ENCODE results near the gene FANCM. TPM values are rescaled to one million over a fixed set of nuclear protein-coding genes. Genes with fewer than 3 reads are reported as not detected.

FANCM gene
- polyA plus RNA-seq, 2 donors, result 1.7 to 5.5 TPM

GRCh38 chr14:45181329-45181728 is 45.6 kb downstream of the FANCM start:
- Histone ChIP-seq H3K9me3 (ENCODE audit: control insufficient read depth in 2 of 2, insufficient read depth in 1 of 2, low read depth in 1 of 2, low read length in 1 of 2) (no peaks in the 10 kb centered on the region), H3K36me3 (ENCODE audit: control insufficient read depth in 2 of 2, insufficient read depth in 2 of 2, low read length in 1 of 2) (no peaks in the 10 kb centered on the region), H3K27ac (ENCODE audit: low read depth in 2 of 2, low read length in 1 of 2) (no peak overlapping the region), H3K4me1 (ENCODE audit: control insufficient read depth in 2 of 2, insufficient read depth in 2 of 2, low read length in 1 of 2) (no peaks in the 10 kb centered on the region), H3K27me3 (ENCODE audit: control insufficient read depth in 1 of 2, insufficient read depth in 2 of 2, low read length in 2 of 2) (no peaks in the 10 kb centered on the region), H3K4me3 (ENCODE audit: low read depth in 1 of 2, low read length in 2 of 2) (no peak overlapping the region)
- WGBS, 2 donors, result 90 to 95% methylated on average over 5 of the region's 5 CpGs

GRCh38 chr14:45181806-45182205 is 46.1 kb downstream of the FANCM start:
- Histone ChIP-seq H3K27me3 (ENCODE audit: control insufficient read depth in 1 of 2, insufficient read depth in 2 of 2, low read length in 2 of 2) (no peaks in the 10 kb centered on the region), H3K36me3 (ENCODE audit: control insufficient read depth in 2 of 2, insufficient read depth in 2 of 2, low read length in 1 of 2) (no peaks in the 10 kb centered on the region), H3K4me3 (ENCODE audit: low read depth in 1 of 2, low read length in 2 of 2) (no peak overlapping the region), H3K9me3 (ENCODE audit: control insufficient read depth in 2 of 2, insufficient read depth in 1 of 2, low read depth in 1 of 2, low read length in 1 of 2) (no peaks in the 10 kb centered on the region), H3K4me1 (ENCODE audit: control insufficient read depth in 2 of 2, insufficient read depth in 2 of 2, low read length in 1 of 2) (no peaks in the 10 kb centered on the region), H3K27ac (ENCODE audit: low read depth in 2 of 2, low read length in 1 of 2) (no peak overlapping the region)
- 66 to 91% methylated on average over 3 of the region's 3 CpGs for whole genome bisulfite sequencing, 2 donors

GRCh38 chr14:45185100-45185814 is 49.5 kb downstream of the FANCM start:
- H3K36me3 ChIP-seq (ENCODE audit: control insufficient read depth in 2 of 2, insufficient read depth in 2 of 2, low read length in 1 of 2), result no peaks in the 10 kb centered on the region
- no peak overlapping the region for H3K4me3 ChIP-seq (ENCODE audit: low read depth in 1 of 2, low read length in 2 of 2)
- H3K27ac ChIP-seq (ENCODE audit: low read depth in 2 of 2, low read length in 1 of 2), result no peak overlapping the region
- no peaks in the 10 kb centered on the region for H3K9me3 ChIP-seq (ENCODE audit: control insufficient read depth in 2 of 2, insufficient read depth in 1 of 2, low read depth in 1 of 2, low read length in 1 of 2)
- H3K4me1 ChIP-seq (ENCODE audit: control insufficient read depth in 2 of 2, insufficient read depth in 2 of 2, low read length in 1 of 2), result no peaks in the 10 kb centered on the region
- WGBS, 2 donors, result 94 to 97% methylated on average over 2 of the region's 2 CpGs
- no peaks in the 10 kb centered on the region for H3K27me3 ChIP-seq (ENCODE audit: control insufficient read depth in 1 of 2, insufficient read depth in 2 of 2, low read length in 2 of 2)

GRCh38 chr14:45194964-45195363 is 59.2 kb downstream of the FANCM start:
- H3K27me3 ChIP-seq (ENCODE audit: control insufficient read depth in 1 of 2, insufficient read depth in 2 of 2, low read length in 2 of 2), result no peaks in the 10 kb centered on the region
- H3K36me3 ChIP-seq (ENCODE audit: control insufficient read depth in 2 of 2, insufficient read depth in 2 of 2, low read length in 1 of 2), result peaks cover 0 to 2% of the 10 kb centered on the region in 2 donors
- H3K9me3 ChIP-seq (ENCODE audit: control insufficient read depth in 2 of 2, insufficient read depth in 1 of 2, low read depth in 1 of 2, low read length in 1 of 2), result no peaks in the 10 kb centered on the region
- no peaks in the 10 kb centered on the region for H3K4me1 ChIP-seq (ENCODE audit: control insufficient read depth in 2 of 2, insufficient read depth in 2 of 2, low read length in 1 of 2)
- WGBS, 2 donors, result 93% methylated on average over 4 of the region's 4 CpGs
- H3K4me3 ChIP-seq (ENCODE audit: low read depth in 1 of 2, low read length in 2 of 2), result no peak overlapping the region
- H3K27ac ChIP-seq (ENCODE audit: low read depth in 2 of 2, low read length in 1 of 2), result no peak overlapping the region

GRCh38 chr14:45198551-45198950 is 62.8 kb downstream of the FANCM start:
- Histone ChIP-seq H3K27ac (ENCODE audit: low read depth in 2 of 2, low read length in 1 of 2) (no peak overlapping the region), H3K9me3 (ENCODE audit: control insufficient read depth in 2 of 2, insufficient read depth in 1 of 2, low read depth in 1 of 2, low read length in 1 of 2) (no peaks in the 10 kb centered on the region), H3K36me3 (ENCODE audit: control insufficient read depth in 2 of 2, insufficient read depth in 2 of 2, low read length in 1 of 2) (peaks cover 0 to 2% of the 10 kb centered on the region in 2 donors), H3K27me3 (ENCODE audit: control insufficient read depth in 1 of 2, insufficient read depth in 2 of 2, low read length in 2 of 2) (no peaks in the 10 kb centered on the region), H3K4me1 (ENCODE audit: control insufficient read depth in 2 of 2, insufficient read depth in 2 of 2, low read length in 1 of 2) (no peaks in the 10 kb centered on the region), H3K4me3 (ENCODE audit: low read depth in 1 of 2, low read length in 2 of 2) (no peak overlapping the region)
- 43 to 68% methylated on average over 3 of the region's 3 CpGs for WGBS, 2 donors

GRCh38 chr14:45199230-45199629 is 63.5 kb downstream of the FANCM start:
- H3K4me1 ChIP-seq (ENCODE audit: control insufficient read depth in 2 of 2, insufficient read depth in 2 of 2, low read length in 1 of 2), result no peaks in the 10 kb centered on the region
- H3K27ac ChIP-seq (ENCODE audit: low read depth in 2 of 2, low read length in 1 of 2), result no peak overlapping the region
- no peaks in the 10 kb centered on the region for H3K27me3 ChIP-seq (ENCODE audit: control insufficient read depth in 1 of 2, insufficient read depth in 2 of 2, low read length in 2 of 2)
- H3K9me3 ChIP-seq (ENCODE audit: control insufficient read depth in 2 of 2, insufficient read depth in 1 of 2, low read depth in 1 of 2, low read length in 1 of 2), result no peaks in the 10 kb centered on the region
- 86 to 93% methylated on average over 1 of the region's 1 CpG for WGBS, 2 donors
- no peak overlapping the region for H3K4me3 ChIP-seq (ENCODE audit: low read depth in 1 of 2, low read length in 2 of 2)
- H3K36me3 ChIP-seq (ENCODE audit: control insufficient read depth in 2 of 2, insufficient read depth in 2 of 2, low read length in 1 of 2), result peaks cover 0 to 2% of the 10 kb centered on the region in 2 donors

GRCh38 chr14:45201905-45202304 is 66.2 kb downstream of the FANCM start:
- no peaks in the 10 kb centered on the region for H3K9me3 ChIP-seq (ENCODE audit: control insufficient read depth in 2 of 2, insufficient read depth in 1 of 2, low read depth in 1 of 2, low read length in 1 of 2)
- no peak overlapping the region for H3K27ac ChIP-seq (ENCODE audit: low read depth in 2 of 2, low read length in 1 of 2)
- no peaks in the 10 kb centered on the region for H3K4me1 ChIP-seq (ENCODE audit: control insufficient read depth in 2 of 2, insufficient read depth in 2 of 2, low read length in 1 of 2)
- peaks cover 0 to 5% of the 10 kb centered on the region in 2 donors for H3K36me3 ChIP-seq (ENCODE audit: control insufficient read depth in 2 of 2, insufficient read depth in 2 of 2, low read length in 1 of 2)
- H3K4me3 ChIP-seq (ENCODE audit: low read depth in 1 of 2, low read length in 2 of 2), result no peak overlapping the region
- H3K27me3 ChIP-seq (ENCODE audit: control insufficient read depth in 1 of 2, insufficient read depth in 2 of 2, low read length in 2 of 2), result no peaks in the 10 kb centered on the region
- 68 to 73% methylated on average over 1 of the region's 1 CpG for WGBS, 2 donors

- Histone ChIP-seq H3K4me3 (ENCODE audit: low read depth in 1 of 2, low read length in 2 of 2) (no peak overlapping the region), H3K27ac (ENCODE audit: low read depth in 2 of 2, low read length in 1 of 2) (no peak overlapping the region), H3K4me1 (ENCODE audit: control insufficient read depth in 2 of 2, insufficient read depth in 2 of 2, low read length in 1 of 2) (no peaks in the 10 kb centered on the region), H3K9me3 (ENCODE audit: control insufficient read depth in 2 of 2, insufficient read depth in 1 of 2, low read depth in 1 of 2, low read length in 1 of 2) (no peaks in the 10 kb centered on the region), H3K27me3 (ENCODE audit: control insufficient read depth in 1 of 2, insufficient read depth in 2 of 2, low read length in 2 of 2) (no peaks in the 10 kb centered on the region), H3K36me3 (ENCODE audit: control insufficient read depth in 2 of 2, insufficient read depth in 2 of 2, low read length in 1 of 2) (peaks cover 0 to 5% of the 10 kb centered on the region in 2 donors)
Measured at GRCh38 chr14:45204241-45204640, 68.5 kb downstream of the FANCM start.

GRCh38 chr14:45210159-45210558 is 74.4 kb downstream of the FANCM start:
- WGBS, 2 donors, result 94 to 98% methylated on average over 1 of the region's 1 CpG
- H3K9me3 ChIP-seq (ENCODE audit: control insufficient read depth in 2 of 2, insufficient read depth in 1 of 2, low read depth in 1 of 2, low read length in 1 of 2), result no peaks in the 10 kb centered on the region
- no peaks in the 10 kb centered on the region for H3K4me1 ChIP-seq (ENCODE audit: control insufficient read depth in 2 of 2, insufficient read depth in 2 of 2, low read length in 1 of 2)
- peaks cover 6 to 10% of the 10 kb centered on the region in 2 donors for H3K36me3 ChIP-seq (ENCODE audit: control insufficient read depth in 2 of 2, insufficient read depth in 2 of 2, low read length in 1 of 2)
- H3K27me3 ChIP-seq (ENCODE audit: control insufficient read depth in 1 of 2, insufficient read depth in 2 of 2, low read length in 2 of 2), result no peaks in the 10 kb centered on the region
- H3K27ac ChIP-seq (ENCODE audit: low read depth in 2 of 2, low read length in 1 of 2), result no peak overlapping the region
- no peak overlapping the region for H3K4me3 ChIP-seq (ENCODE audit: low read depth in 1 of 2, low read length in 2 of 2)

GRCh38 chr14:45211295-45211694 is 75.6 kb downstream of the FANCM start:
- Histone ChIP-seq H3K4me3 (ENCODE audit: low read depth in 1 of 2, low read length in 2 of 2) (no peak overlapping the region), H3K27ac (ENCODE audit: low read depth in 2 of 2, low read length in 1 of 2) (no peak overlapping the region), H3K4me1 (ENCODE audit: control insufficient read depth in 2 of 2, insufficient read depth in 2 of 2, low read length in 1 of 2) (no peaks in the 10 kb centered on the region), H3K27me3 (ENCODE audit: control insufficient read depth in 1 of 2, insufficient read depth in 2 of 2, low read length in 2 of 2) (no peaks in the 10 kb centered on the region), H3K9me3 (ENCODE audit: control insufficient read depth in 2 of 2, insufficient read depth in 1 of 2, low read depth in 1 of 2, low read length in 1 of 2) (no peaks in the 10 kb centered on the region), H3K36me3 (ENCODE audit: control insufficient read depth in 2 of 2, insufficient read depth in 2 of 2, low read length in 1 of 2) (peaks cover 6 to 10% of the 10 kb centered on the region in 2 donors)
- 92 to 98% methylated on average over 1 of the region's 1 CpG for WGBS, 2 donors
